Liver (tissue), 9 donors: Measurements from ENCODE around the gene LSM11. TPM values are rescaled to one million over a fixed set of nuclear protein-coding genes. Genes with fewer than 3 reads are reported as not detected.

ENCODE experiments used
- DNase-seq: peaks from one replicate; pipeline ENCODE4 v3.0.0-alpha.2; 2017; ENCODE audit warnings: low spot score
- H3K27ac ChIP-seq, 2 donors: one replicate each; pipeline ENCODE4 v1.7.0; 2013; ENCODE audit warnings: inconsistent platforms in 2 of 2, low read length in 2 of 2, control low read depth in 1 of 2, low read depth in 1 of 2, mild to moderate bottlenecking in 1 of 2
- H3K27me3 ChIP-seq, 4 donors: one replicate each; pipeline versions ENCODE4 v1.6.1 to v1.7.0; 2013; ENCODE audit warnings: low read length in 3 of 4, inconsistent platforms in 1 of 4, mild to moderate bottlenecking in 1 of 4, moderate library complexity in 1 of 4; ENCODE audit not compliant: control insufficient read depth in 4 of 4, insufficient read depth in 4 of 4
- H3K36me3 ChIP-seq, 4 donors: one replicate each; pipeline versions ENCODE4 v1.6.1 to v1.7.0; 2013; ENCODE audit warnings: low read length in 3 of 4, mild to moderate bottlenecking in 3 of 4, low read depth in 1 of 4, moderate library complexity in 1 of 4; ENCODE audit not compliant: control insufficient read depth in 4 of 4, insufficient read depth in 3 of 4
- H3K4me1 ChIP-seq, 4 donors: one replicate each; pipeline versions ENCODE4 v1.6.1 to v1.7.0; 2013; ENCODE audit warnings: low read length in 3 of 4, mild to moderate bottlenecking in 3 of 4, moderate library complexity in 1 of 4; ENCODE audit not compliant: control insufficient read depth in 4 of 4, insufficient read depth in 4 of 4
- H3K4me3 ChIP-seq, 3 donors: one replicate each; pipeline versions ENCODE4 v1.6.1 to v1.7.0; 2013; ENCODE audit warnings: low read length in 3 of 3, control low read depth in 1 of 3, low read depth in 1 of 3, mild to moderate bottlenecking in 1 of 3
- H3K9ac ChIP-seq, 2 donors: one replicate each; pipeline ENCODE4 v1.7.0; 2013; ENCODE audit warnings: low read length in 2 of 2, mild to moderate bottlenecking in 2 of 2, moderate library complexity in 2 of 2, control low read depth in 1 of 2, low read depth in 1 of 2
- H3K9me3 ChIP-seq, 4 donors: one replicate each; pipeline versions ENCODE4 v1.6.1 to v1.7.0; 2013; ENCODE audit warnings: low read length in 3 of 4; ENCODE audit not compliant: control insufficient read depth in 4 of 4
- ATF3 ChIP-seq: IDR thresholded peaks from 2 replicates; pipeline ENCODE4 v1.6.1; 2016; ENCODE audit warnings: antibody characterized with exemption
- CTCF ChIP-seq: fragments of 150-350 bp; IDR thresholded peaks from 2 replicates; pipeline ENCODE4 v1.5.1; 2017; ENCODE audit warnings: improper control_type of control experiment, low read depth, low read length; ENCODE audit not compliant: missing input control
- EGR1 ChIP-seq, 2 donors: IDR thresholded peaks; 2 replicates each; pipeline ENCODE4 v1.6.1; 2016 to 2018; ENCODE audit warnings: antibody characterized with exemption in 2 of 2, low read depth in 2 of 2
- FOXA1 ChIP-seq: IDR thresholded peaks from 2 replicates; pipeline ENCODE4 v1.6.1; 2016; ENCODE audit warnings: antibody characterized with exemption
- FOXA2 ChIP-seq: IDR thresholded peaks from 2 replicates; pipeline ENCODE4 v1.6.1; 2016; ENCODE audit warnings: antibody characterized with exemption
- GABPA ChIP-seq, 2 donors: IDR thresholded peaks in 1 of 2; conservative IDR thresholded peaks in 1 of 2; 2 replicates each; pipeline ENCODE4 v1.6.1; 2016; ENCODE audit warnings: antibody characterized with exemption in 2 of 2, mild to moderate bottlenecking in 1 of 2, moderate library complexity in 1 of 2
- HNF4A ChIP-seq, 2 donors: conservative IDR thresholded peaks; 2 replicates each; pipeline ENCODE4 v1.6.1; 2016; ENCODE audit warnings: antibody characterized with exemption in 2 of 2, mild to moderate bottlenecking in 2 of 2
- HNF4G ChIP-seq: IDR thresholded peaks from 2 replicates; pipeline ENCODE4 v1.6.1; 2016; ENCODE audit warnings: antibody characterized with exemption
- JUND ChIP-seq, 2 donors: IDR thresholded peaks; 2 replicates each; pipeline ENCODE4 v1.6.1; 2016; ENCODE audit warnings: antibody characterized with exemption in 2 of 2
- MAX ChIP-seq: IDR thresholded peaks from 2 replicates; pipeline ENCODE4 v1.6.1; 2016; ENCODE audit warnings: antibody characterized with exemption
- NR2F2 ChIP-seq: IDR thresholded peaks from 2 replicates; pipeline ENCODE4 v1.6.1; 2016; ENCODE audit warnings: antibody characterized with exemption
- RAD21 ChIP-seq, 2 donors: IDR thresholded peaks; 2 replicates each; pipeline ENCODE4 v1.6.1; 2016; ENCODE audit warnings: antibody characterized with exemption in 2 of 2, mild to moderate bottlenecking in 2 of 2
- REST ChIP-seq: IDR thresholded peaks from 2 replicates; pipeline ENCODE4 v1.6.1; 2016; ENCODE audit warnings: antibody characterized with exemption, mild to moderate bottlenecking
- RXRA ChIP-seq, 2 donors: IDR thresholded peaks; 2 replicates each; pipeline ENCODE4 v1.6.1; 2017 to 2018; ENCODE audit warnings: antibody characterized with exemption in 2 of 2, mild to moderate bottlenecking in 1 of 2
- SP1 ChIP-seq: IDR thresholded peaks from 2 replicates; pipeline ENCODE4 v1.6.1; 2018; ENCODE audit warnings: antibody characterized with exemption, mild to moderate bottlenecking
- TAF1 ChIP-seq: conservative IDR thresholded peaks from 2 replicates; pipeline ENCODE4 v1.6.1; 2016; ENCODE audit warnings: antibody characterized with exemption, mild to moderate bottlenecking
- YY1 ChIP-seq: IDR thresholded peaks from 2 replicates; pipeline ENCODE4 v1.6.1; 2016; ENCODE audit warnings: antibody characterized with exemption, mild to moderate bottlenecking
- ZBTB33 ChIP-seq: IDR thresholded peaks from 2 replicates; pipeline ENCODE4 v1.6.1; 2016; ENCODE audit warnings: antibody characterized with exemption
- WGBS: extraction: QIAGEN DNeasy Blood & Tissue Kit; methylation state at CpG from one replicate; pipeline ENCODE4 v1.1.7; 2013; 5-methylcytosine and 5-hydroxymethylcytosine counted together
- polyA plus RNA-seq, 2 donors: library from polyadenylated mRNA; stranded (reverse) in 1 of 2; unstranded in 1 of 2; fragments of 200-250 nt in 1 of 2; fragments of >200 nt in 1 of 2; fragmentation: Nextera tagmentation in 1 of 2; extraction: Ambion mirVana in 1 of 2; gene quantifications; one replicate each; pipeline versions ENCODE4 v1.2.1 to v1.2.3, GENCODE V29; 2013 to 2015
- total RNA-seq, 2 donors: library from RNA; depleted of rRNA; stranded (reverse); fragments of >200 nt; gene quantifications; one replicate each; pipeline ENCODE4 v1.2.3, GENCODE V29; 2014
- donor health status: healthy.
- donor health status: healthy.
- donor health status: healthy.
- donor health status: healthy.
- donor health status: healthy.

The LSM11 gene
- total and polyA plus RNA-seq, 4 donors: 0.42 to 4.0 (median 1.2) TPM

GRCh38 chr5:157703736-157704135 lies 39.8 kb upstream of the LSM11 start:
- Histone ChIP-seq H3K27ac (no peak overlapping the region), H3K36me3 (no peaks in the 10 kb centered on the region), H3K4me3 (no peak overlapping the region), H3K9me3 (peaks cover 0 to 4% (median 0%) of the 10 kb centered on the region in 4 donors), H3K27me3 (no peaks in the 10 kb centered on the region), H3K4me1 (no peaks in the 10 kb centered on the region), H3K9ac (no peak overlapping the region)
- 90% methylated on average over 3 of the region's 3 CpGs for WGBS
- DNase-seq: no peak
- TF ChIP-seq ZBTB33 (no peak), MAX (no peak), REST (no peak), EGR1 (IDR thresholded peaks at IDR 0.05; ENCODE audit: low read depth in 2 of 2) (no peak), FOXA1 (no peak)

GRCh38 chr5:157708866-157709265 lies 34.6 kb upstream of the LSM11 start:
- TF ChIP-seq JUND (IDR thresholded peaks at IDR 0.05): no peak
- no peak for TF ChIP-seq SP1
- no peak for TF ChIP-seq FOXA1
- no peak for TF ChIP-seq REST
- TF ChIP-seq HNF4A (conservative IDR thresholded peaks at IDR 0.05): no peak
- TF ChIP-seq TAF1: no peak
- no peak for TF ChIP-seq EGR1 (IDR thresholded peaks at IDR 0.05; ENCODE audit: low read depth in 2 of 2)
- no peak for TF ChIP-seq ZBTB33
- no peak for TF ChIP-seq RAD21 (IDR thresholded peaks at IDR 0.05)
- no peak for TF ChIP-seq RXRA (IDR thresholded peaks at IDR 0.05)
- TF ChIP-seq ATF3: no peak
- no peak for TF ChIP-seq CTCF
- TF ChIP-seq NR2F2: no peak
- TF ChIP-seq YY1: no peak
- TF ChIP-seq HNF4G: no peak
- no peak for TF ChIP-seq FOXA2
- TF ChIP-seq MAX: no peak
- no peak for TF ChIP-seq GABPA (IDR thresholded peaks at IDR 0.05 in 1 of 2, conservative IDR thresholded peaks at IDR 0.05 in 1 of 2)
- Histone ChIP-seq H3K4me3 (no peak overlapping the region), H3K9ac (no peak overlapping the region), H3K36me3 (no peaks in the 10 kb centered on the region), H3K9me3 (no peaks in the 10 kb centered on the region), H3K27ac (no peak overlapping the region), H3K4me1 (no peaks in the 10 kb centered on the region), H3K27me3 (no peaks in the 10 kb centered on the region)
- WGBS: 86% methylated on average over 1 of the region's 1 CpG
- no peak for DNase-seq
